ENCODE data around the gene GORASP2.

DNA sequence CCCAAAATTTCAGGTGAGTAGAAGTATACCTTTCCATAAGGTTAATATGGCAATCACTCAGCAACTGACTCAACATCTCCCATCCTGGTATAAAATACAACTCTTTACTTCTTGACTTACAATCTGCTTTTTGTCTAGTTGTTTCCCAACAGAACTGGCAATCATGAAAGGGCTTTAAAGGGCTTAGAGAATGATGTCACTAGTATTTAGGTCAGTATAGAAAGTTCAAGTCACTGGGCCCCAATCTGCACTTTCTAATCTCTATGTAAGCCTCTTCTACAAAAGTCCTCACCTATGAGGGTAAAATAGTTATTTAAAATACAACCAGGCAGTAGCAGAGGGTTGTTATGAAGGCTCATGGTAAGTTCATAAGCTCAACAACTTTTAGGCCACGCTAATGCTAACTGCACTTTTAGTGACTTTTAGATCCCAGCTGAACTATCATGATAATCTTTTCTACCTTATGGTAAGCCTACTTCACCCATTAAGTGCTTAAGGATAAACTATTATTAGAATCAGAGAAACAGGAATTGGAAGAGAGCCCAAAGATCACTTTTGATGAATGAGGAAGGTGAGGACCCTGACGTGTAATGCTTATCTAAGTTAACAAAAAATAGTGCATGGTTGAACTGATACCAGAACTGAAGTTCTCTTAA lies 79.6 kb downstream of the GORASP2 start:
- TF ChIP-seq, protein P1, sequence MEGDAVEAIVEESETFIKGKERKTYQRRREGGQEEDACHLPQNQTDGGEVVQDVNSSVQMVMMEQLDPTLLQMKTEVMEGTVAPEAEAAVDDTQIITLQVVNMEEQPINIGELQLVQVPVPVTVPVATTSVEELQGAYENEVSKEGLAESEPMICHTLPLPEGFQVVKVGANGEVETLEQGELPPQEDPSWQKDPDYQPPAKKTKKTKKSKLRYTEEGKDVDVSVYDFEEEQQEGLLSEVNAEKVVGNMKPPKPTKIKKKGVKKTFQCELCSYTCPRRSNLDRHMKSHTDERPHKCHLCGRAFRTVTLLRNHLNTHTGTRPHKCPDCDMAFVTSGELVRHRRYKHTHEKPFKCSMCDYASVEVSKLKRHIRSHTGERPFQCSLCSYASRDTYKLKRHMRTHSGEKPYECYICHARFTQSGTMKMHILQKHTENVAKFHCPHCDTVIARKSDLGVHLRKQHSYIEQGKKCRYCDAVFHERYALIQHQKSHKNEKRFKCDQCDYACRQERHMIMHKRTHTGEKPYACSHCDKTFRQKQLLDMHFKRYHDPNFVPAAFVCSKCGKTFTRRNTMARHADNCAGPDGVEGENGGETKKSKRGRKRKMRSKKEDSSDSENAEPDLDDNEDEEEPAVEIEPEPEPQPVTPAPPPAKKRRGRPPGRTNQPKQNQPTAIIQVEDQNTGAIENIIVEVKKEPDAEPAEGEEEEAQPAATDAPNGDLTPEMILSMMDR (IDR thresholded peaks at IDR 0.05 in 8 of 11, conservative IDR thresholded peaks at IDR 0.05 in 3 of 11): no peak
- TF ChIP-seq POLR2AphosphoS5 (IDR thresholded peaks at IDR 0.05) (no peak), POLR2A (IDR thresholded peaks at IDR 0.05) (no peak)
